ENCODE measurements around the gene TRIP4. TPM values are rescaled to one million over a fixed set of nuclear protein-coding genes. Genes with fewer than 3 reads are reported as not detected.
A peak's percentile ranks its signal among the peaks of the same experiment; 100 is the strongest.
"Not testable (repeated sequence)": the region's sequence is repeated elsewhere in the genome, so short reads cannot be mapped to it uniquely, and the experiment has no call there.

TRIP4 gene
- total RNA-seq (2014; rRNA removed; shearing (Covaris generic)), result 5.4 and 6.3 TPM in 2 replicates
- polyA plus RNA-seq (2015; cell fraction: cytosol; rRNA removed), result 7.9 and 10.3 TPM in 2 replicates
- 14.0 and 15.1 TPM in 2 replicates for polyA plus RNA-seq (2015; cell fraction: nucleus; rRNA removed)

GRCh38 chr15:64387562-64388168 is at the start of gene TRIP4:
TRIP4 (plus strand) TSS chr15:64387836; CDS start chr15:64387864, 28 bp downstream.
- DNase-seq (ENCODE audit: low read depth), result peak; percentile 98

DNA sequence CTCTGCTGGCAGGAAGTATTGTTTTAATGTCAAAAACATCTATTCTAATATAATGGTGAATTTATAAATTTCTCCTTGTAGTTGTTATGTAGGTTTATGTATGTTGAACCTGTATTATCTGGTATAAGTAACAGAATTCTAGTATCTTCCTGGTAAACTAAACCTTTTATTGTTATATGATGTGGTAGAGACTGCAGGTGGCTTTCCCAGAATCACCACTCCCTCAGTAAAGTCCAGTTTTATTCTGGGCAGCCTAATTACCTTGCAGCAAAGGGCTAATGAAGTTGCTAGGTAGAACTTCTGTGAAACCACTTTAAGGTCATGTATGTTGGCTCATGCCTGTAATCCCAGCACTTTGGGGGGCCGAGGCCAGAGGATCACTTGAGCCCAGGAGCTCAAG is 47.3 kb upstream of the TRIP4 start:
- DNase-seq (ENCODE audit: low read depth), result no peak

DNA sequence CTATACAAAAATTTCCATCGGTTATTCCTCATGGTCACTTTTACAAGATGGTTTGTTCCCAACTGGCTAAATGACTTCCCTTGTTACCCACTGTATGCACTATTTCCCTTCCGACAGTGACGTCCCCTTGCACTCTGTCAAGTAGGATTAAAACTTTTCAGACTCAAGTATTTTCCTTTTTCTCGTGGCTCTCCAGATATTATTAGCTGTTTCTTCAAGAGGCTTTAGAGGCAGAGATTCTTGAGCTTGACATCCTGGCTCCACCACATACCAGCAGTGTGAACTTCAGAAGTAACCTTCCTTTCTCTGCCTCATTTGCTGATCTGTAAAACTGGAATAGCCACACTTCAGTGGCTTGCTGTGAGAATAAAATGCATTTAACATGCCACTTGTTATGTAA is 45.7 kb upstream of the TRIP4 start:
- no peak for DNase-seq (ENCODE audit: low read depth)

GRCh38 chr15:64343222-64343621 is 44.4 kb upstream of the TRIP4 start:
- no peak for DNase-seq (ENCODE audit: low read depth)

GRCh38 chr15:64343841-64344240 is 43.8 kb upstream of the TRIP4 start:
- no peak for DNase-seq (ENCODE audit: low read depth)

DNA sequence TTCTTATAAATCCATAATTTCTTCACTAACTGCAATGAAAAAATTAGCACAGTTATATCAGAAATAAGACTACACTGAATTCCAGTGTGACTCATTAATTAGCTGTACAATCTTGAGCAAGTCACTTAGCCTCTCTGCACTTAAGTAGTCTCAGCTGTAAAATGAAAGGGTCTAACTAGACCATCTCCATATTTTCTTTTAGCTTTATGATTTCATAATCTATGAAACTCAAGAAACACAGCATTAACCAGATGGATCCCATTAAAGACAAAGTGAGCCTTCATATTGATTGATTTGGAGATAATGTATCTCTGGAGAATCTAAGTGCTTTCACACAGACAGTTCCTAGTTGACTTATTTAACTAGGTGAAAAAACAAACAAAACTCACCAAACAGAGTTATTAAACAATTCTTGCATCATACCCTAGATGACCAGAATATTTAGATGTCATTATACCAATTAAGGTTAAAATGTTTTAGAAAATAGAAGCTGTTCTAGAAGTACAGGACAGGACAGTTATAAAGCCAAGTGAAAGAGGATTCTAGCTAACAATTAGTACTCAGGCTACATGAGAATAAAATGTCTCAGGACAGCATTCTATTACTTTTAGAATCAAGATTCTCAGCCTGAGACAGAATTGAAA is 42.9 kb upstream of the TRIP4 start:
- no peak for DNase-seq (ENCODE audit: low read depth)

- not testable (repeated sequence) for DNase-seq (ENCODE audit: low read depth)
Observed at GRCh38 chr15:64346242-64346641, 41.4 kb upstream of the TRIP4 start.

- DNase-seq (ENCODE audit: low read depth), result no peak
Observed at GRCh38 chr15:64348455-64348854, 39.2 kb upstream of the TRIP4 start.

- DNase-seq (ENCODE audit: low read depth), result no peak
Observed at GRCh38 chr15:64349375-64349774, 38.3 kb upstream of the TRIP4 start.

- DNase-seq (ENCODE audit: low read depth), result no peak
Observed at GRCh38 chr15:64351265-64351664, 36.4 kb upstream of the TRIP4 start.

DNA sequence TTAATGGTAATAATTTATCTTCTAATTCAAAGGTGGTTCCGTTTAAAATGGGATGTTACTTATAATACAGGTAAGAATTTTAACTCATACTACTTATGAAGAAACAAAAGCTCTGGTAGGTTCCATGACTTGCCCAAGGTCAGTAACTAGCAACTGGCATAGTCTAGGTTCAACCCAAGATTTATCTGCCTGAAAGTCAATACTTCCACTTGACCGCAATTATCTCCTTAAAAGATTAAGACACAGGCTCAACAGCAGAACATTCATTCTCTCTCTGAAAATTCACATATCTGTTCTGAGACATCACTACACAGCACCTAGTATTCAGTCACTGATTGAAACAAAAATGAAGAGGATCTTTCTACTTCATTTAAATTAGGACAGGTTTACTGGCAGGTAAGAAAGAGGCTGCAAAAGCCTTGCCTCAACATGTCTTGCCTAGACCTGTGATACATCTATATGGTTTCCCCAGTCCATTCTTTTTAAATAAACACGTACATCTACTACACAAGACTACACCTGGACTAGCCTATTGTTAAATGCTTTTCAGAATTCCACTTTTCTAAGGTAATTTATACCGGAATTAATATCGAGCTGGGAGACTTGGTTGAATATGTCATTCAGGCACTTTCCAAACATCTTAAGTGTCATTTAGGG is 32.8 kb upstream of the TRIP4 start:
- DNase-seq (ENCODE audit: low read depth), result no peak

- DNase-seq (ENCODE audit: low read depth), result peak; percentile 17
Observed at GRCh38 chr15:64355348-64355943, 32.2 kb upstream of the TRIP4 start.

DNA sequence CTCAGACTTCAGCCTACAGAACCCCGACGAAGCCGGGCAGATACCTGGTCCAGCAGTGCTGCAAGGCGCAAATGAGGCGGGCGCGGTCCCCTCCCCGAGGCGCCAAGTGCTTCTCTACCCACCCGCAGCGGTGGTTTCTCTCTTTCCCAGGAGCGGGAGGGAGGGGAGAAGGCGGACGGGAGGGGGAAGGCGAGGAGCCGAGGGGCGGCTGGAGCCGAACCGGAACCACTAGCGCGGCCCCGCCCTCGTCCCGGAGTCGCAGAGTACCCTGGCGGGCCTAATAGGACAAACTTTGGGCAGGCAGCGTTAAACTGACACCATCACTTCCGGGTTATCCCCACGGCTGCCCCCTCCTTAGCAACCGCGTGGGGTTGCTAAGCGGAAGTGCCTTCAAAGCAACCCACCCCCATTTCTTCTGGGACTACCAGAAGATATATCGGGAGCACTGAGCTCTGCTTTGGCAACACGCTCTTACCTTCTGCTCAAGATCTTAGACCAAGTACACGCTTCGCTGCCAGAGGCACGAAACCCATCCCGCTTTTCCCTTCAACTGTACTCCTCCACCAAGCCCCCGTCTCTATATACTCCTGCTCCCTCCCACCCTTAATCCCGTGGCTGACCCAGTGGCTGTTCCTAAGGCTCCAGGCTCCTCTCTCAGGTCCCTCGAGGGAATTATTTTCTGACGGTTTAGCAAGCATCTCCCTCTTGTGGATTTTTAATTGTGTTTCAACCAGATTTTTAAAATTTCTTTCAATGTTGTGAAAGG is 31.5 kb upstream of the TRIP4 start, which contains the start of gene CSNK1G1:
Gene CSNK1G1, minus strand, starts transcription at position 230 of the 766 bp plus-strand sequence. CDS start 55,674 bp downstream, outside the sequence.
- peak; percentile 97 for DNase-seq (ENCODE audit: low read depth)

GRCh38 chr15:64356710-64357040 is 31.0 kb upstream of the TRIP4 start:
- DNase-seq (ENCODE audit: low read depth), result no peak

GRCh38 chr15:64361259-64361658 is 26.4 kb upstream of the TRIP4 start:
- peak; percentile 20 for DNase-seq (ENCODE audit: low read depth)

DNA sequence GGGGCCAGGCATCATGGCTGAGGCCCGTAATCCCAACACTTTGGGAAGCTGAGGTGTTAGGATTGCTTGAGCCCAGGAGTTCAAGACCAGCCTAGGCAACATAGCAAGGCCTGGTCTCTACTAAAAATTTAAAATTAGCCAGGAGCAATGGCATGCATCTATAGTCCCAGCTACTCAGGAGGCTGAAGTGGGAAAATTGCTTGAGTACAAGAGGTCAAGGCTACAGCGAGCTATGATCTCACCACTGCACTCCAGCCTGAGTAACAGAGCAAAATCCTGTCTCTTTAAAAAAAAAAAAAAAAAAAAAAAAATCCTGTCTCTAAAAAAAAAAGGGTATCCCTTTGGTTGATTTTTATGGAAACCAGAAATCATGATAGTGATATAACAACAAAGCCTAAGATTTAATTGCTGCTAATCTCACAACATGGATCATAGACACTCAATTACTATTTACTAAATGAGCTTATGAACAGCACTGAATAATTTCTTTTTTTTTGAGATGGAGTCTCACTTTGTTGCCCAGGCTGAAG is 18.5 kb upstream of the TRIP4 start:
- DNase-seq (ENCODE audit: low read depth), result no peak

- DNase-seq (ENCODE audit: low read depth), result not testable (repeated sequence)
Observed at GRCh38 chr15:64371383-64371782, 16.3 kb upstream of the TRIP4 start.

DNA sequence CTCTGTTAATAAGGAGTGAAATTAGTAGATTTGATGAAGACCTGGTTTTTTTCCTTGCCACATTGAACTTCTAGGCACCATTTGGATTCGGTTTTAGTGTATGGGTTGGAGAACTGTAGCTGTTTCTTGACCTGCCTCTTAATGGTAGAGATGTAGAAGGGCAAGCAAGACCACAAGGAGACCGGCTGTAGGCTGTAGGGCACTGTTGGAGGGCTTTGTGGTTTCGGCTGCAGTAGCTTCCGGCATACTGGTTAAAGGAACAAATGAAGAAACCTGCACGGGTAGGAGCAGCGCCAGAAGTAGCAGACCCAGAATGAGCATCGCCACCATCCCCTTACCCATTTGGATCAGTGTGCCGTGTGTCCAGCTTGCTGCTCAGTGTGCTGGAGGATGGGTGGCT is 14.3 kb upstream of the TRIP4 start:
- no peak for DNase-seq (ENCODE audit: low read depth)

DNA sequence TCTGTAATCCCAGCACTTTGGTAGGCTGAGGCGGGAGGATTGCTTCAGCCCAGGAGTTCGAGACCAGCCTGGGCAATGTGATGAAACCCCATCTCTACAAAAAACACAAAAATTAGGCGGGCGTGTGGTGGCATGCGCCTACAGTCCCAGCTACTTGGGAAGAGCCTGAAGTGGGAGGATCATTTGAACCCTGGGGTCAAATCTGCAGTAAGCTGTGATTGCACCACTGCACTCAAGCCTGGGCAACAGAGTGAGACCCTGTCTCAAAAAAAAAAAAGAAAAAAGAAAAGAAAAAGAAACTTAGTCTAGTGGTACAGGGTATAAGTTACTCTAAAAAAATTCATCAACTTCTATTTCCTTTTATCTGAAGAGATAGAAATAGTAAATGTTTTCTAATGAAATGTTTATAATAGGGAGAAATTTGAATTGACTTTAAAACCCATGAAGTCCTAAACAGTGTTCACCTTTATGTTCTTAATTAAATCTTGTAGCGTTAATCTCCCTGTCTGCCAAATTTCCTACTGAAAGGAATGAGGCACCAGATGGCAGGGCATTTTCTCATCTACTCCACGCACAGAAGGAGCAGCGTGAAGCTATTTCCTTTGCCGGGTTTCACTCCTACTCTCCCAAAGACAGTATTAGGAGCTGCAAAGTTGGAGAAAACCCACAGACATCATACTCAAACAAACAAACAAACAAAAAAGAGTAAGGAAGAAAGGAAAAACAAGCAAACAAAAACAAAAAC is 8.2 kb upstream of the TRIP4 start:
- DNase-seq (ENCODE audit: low read depth), result no peak

- not testable (repeated sequence) for DNase-seq (ENCODE audit: low read depth)
Observed at GRCh38 chr15:64380130-64380870, 7.3 kb upstream of the TRIP4 start.
